PC-9 (cell line): ENCODE data around the gene GYS2. TPM values are rescaled to one million over a fixed set of nuclear protein-coding genes. Genes with fewer than 3 reads are reported as not detected.
A peak's percentile ranks its signal among the peaks of the same experiment; 100 is the strongest.

Experiments
- BruUV-seq: library from RNA; stranded (reverse); fragments of 400-500 nt; replicated peaks from 2 replicates; lab custom pipeline; 2021; lab: Mats Ljungman, UMichigan
- CTCF ChIA-PET: fragments of 300-600 bp; sonication (Branson Sonifier 250); formaldehyde crosslinking; loops from one replicate; lab custom pipeline; 2022; ENCODE audit warnings: antibody characterized with exemption; lab: Charles Lee
- POLR2A ChIA-PET: fragments of 300-600 bp; sonication (Branson Sonifier 250); formaldehyde crosslinking; loops from one replicate; lab custom pipeline; 2022; ENCODE audit warnings: antibody characterized with exemption; ENCODE audit not compliant: unreplicated experiment; lab: Charles Lee
- DNase-seq, 2 experiments: peaks; one replicate each; pipeline versions ENCODE4 v3.0.0 to v3.0.0-alpha.2; 2015 to 2022; ENCODE audit warnings: mixed read lengths in 1 of 2
- H2AFZ ChIP-seq: fragments of 200-600 bp; sonication (generic); 2 replicates; pipeline ENCODE4 v1.8.1; 2017; ENCODE audit warnings: antibody characterized with exemption
- H3F3A ChIP-seq: fragments of 200-600 bp; sonication (generic); 2 replicates; pipeline ENCODE4 v1.8.1; 2017; ENCODE audit warnings: antibody characterized with exemption, mild to moderate bottlenecking, low read depth; ENCODE audit not compliant: insufficient read depth
- H3K27ac ChIP-seq: fragments of 200-600 bp; sonication (generic); 2 replicates; pipeline ENCODE4 v1.6.1; 2016; ENCODE audit warnings: mixed run types
- H3K27me3 ChIP-seq: fragments of 200-600 bp; sonication (generic); 2 replicates; pipeline ENCODE4 v1.6.1; 2016; ENCODE audit warnings: low read depth, mixed run types; ENCODE audit not compliant: insufficient read depth
- H3K36me3 ChIP-seq: fragments of 200-600 bp; sonication (generic); 2 replicates; pipeline ENCODE4 v1.6.1; 2016; ENCODE audit warnings: low read depth, mixed run types
- H3K4me1 ChIP-seq: fragments of 200-600 bp; sonication (generic); replicated peaks from 2 replicates; pipeline ENCODE4 v1.6.1; 2016; ENCODE audit warnings: mixed run types; ENCODE audit not compliant: insufficient read depth
- H3K4me2 ChIP-seq: fragments of 200-600 bp; sonication (generic); 2 replicates; pipeline ENCODE4 v1.6.1; 2017; ENCODE audit warnings: mixed run types
- H3K4me3 ChIP-seq: fragments of 200-600 bp; sonication (generic); 2 replicates; pipeline ENCODE4 v1.6.1; 2016; ENCODE audit warnings: mixed run types
- H3K79me2 ChIP-seq: fragments of 200-600 bp; sonication (generic); 2 replicates; pipeline ENCODE4 v1.6.1; 2017; ENCODE audit warnings: low read depth, mixed run types
- H3K9me2 ChIP-seq: fragments of 200-600 bp; sonication (generic); 2 replicates; pipeline ENCODE4 v1.8.1; 2017; ENCODE audit warnings: mild to moderate bottlenecking; ENCODE audit not compliant: insufficient read depth
- H3K9me3 ChIP-seq: fragments of 200-600 bp; sonication (generic); 2 replicates; pipeline ENCODE4 v1.8.1; 2016; ENCODE audit warnings: low read depth; ENCODE audit not compliant: insufficient read depth
- H4K20me1 ChIP-seq: fragments of 200-600 bp; sonication (generic); 2 replicates; pipeline ENCODE4 v1.8.1; 2017; ENCODE audit not compliant: insufficient read depth
- EZH2 ChIP-seq: fragments of 200-600 bp; sonication (generic); IDR thresholded peaks from 2 replicates; pipeline ENCODE4 v1.8.0; 2017; ENCODE audit warnings: antibody characterized with exemption, low read depth
- intact Hi-C: fragments of 100-400 bp; cut with micrococcal nuclease; formaldehyde crosslinking; loops from one replicate; pipeline ENCODE4 v1.10.0; 2022; ENCODE audit not compliant: unreplicated experiment
- total RNA-seq: library from RNA; stranded (reverse); gene quantifications from 2 replicates; pipeline ENCODE4 v1.2.3, GENCODE V29; 2021
- TF ChIP-seq, protein P1 (sequence below): fragments of 200-600 bp; sonication (generic); conservative IDR thresholded peaks from 2 replicates; pipeline ENCODE4 v1.6.1; 2017; ENCODE audit warnings: mixed run types, antibody characterized with exemption, mild to moderate bottlenecking, moderate library complexity

Gene GYS2
- total RNA-seq, 1 experiment from 2014 or later = not detected

DNA sequence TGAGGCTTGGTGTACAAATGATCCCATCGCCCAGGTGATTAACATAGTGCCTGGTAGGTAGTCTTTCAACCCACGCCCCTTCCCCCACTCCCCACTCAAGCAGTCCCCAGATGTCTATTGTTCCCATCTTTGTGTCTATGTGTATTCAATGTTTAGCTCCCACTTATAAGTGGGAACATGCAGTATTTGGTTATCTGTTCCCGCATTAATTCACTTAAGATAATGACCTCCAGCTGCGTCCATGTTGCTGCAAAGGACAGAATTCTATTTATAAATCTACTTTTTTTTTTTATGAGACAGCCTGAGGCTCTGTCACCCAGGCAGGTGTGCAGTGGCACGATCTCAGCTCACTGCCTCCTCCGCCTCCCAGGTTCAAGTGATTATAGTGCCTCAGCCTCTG, 62.9 kb downstream of the GYS2 start:
- Histone ChIP-seq H3K79me2 (no peaks in the 10 kb centered on the region), H3K4me3 (no peak overlapping the region), H3K9me2 (no peaks in the 10 kb centered on the region), H3K36me3 (no peaks in the 10 kb centered on the region), H3K4me1 (0 out of 2 replicates have a peak, but pooled peaks cover 10% of the 10 kb centered on the region), H3K27ac (no peak overlapping the region), H4K20me1 (no peaks in the 10 kb centered on the region), H3K9me3 (no peaks in the 10 kb centered on the region), H3K4me2 (no peak overlapping the region), H2AFZ (no peak overlapping the region), H3K27me3 (no peaks in the 10 kb centered on the region), H3F3A (no peaks in the 10 kb centered on the region)
- ChIA-PET POLR2A (no interaction called here), CTCF (no interaction called here)
- TF ChIP-seq, protein P1, sequence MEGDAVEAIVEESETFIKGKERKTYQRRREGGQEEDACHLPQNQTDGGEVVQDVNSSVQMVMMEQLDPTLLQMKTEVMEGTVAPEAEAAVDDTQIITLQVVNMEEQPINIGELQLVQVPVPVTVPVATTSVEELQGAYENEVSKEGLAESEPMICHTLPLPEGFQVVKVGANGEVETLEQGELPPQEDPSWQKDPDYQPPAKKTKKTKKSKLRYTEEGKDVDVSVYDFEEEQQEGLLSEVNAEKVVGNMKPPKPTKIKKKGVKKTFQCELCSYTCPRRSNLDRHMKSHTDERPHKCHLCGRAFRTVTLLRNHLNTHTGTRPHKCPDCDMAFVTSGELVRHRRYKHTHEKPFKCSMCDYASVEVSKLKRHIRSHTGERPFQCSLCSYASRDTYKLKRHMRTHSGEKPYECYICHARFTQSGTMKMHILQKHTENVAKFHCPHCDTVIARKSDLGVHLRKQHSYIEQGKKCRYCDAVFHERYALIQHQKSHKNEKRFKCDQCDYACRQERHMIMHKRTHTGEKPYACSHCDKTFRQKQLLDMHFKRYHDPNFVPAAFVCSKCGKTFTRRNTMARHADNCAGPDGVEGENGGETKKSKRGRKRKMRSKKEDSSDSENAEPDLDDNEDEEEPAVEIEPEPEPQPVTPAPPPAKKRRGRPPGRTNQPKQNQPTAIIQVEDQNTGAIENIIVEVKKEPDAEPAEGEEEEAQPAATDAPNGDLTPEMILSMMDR = no peak
- TF ChIP-seq EZH2 = no peak
- BruUV-seq = no TSS peak
- no peak for DNase-seq
- intact Hi-C loops = no loop called here

DNA sequence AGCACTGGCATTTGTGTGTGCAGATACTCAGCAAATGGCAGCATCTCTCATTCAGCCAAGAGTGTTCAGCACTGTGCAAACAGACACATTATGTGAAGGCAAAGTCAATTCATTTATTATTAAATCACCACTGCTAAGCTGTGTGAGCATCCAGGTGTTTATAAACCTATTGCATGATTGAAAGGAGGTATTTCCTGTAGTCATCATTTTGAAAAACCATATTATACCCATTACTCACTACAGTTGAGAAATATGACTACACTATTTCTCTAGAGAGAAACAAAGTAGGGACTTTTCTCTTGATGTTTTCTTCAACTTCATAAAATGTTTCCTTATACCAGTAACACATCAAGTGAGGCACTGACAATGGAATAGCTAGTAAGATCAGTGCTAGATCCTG, 64.8 kb downstream of the GYS2 start:
- 0 out of 2 replicates have a peak, but pooled peaks cover 10% of the 10 kb centered on the region for H3K4me1 ChIP-seq
- intact Hi-C loops = no loop called here
- H3K4me2 ChIP-seq = no peak overlapping the region
- CTCF ChIA-PET = no interaction called here
- H3K27me3 ChIP-seq = no peaks in the 10 kb centered on the region
- no peaks in the 10 kb centered on the region for H4K20me1 ChIP-seq
- no peak overlapping the region for H3K4me3 ChIP-seq
- H3K36me3 ChIP-seq = no peaks in the 10 kb centered on the region
- no peak for DNase-seq
- no peak overlapping the region for H3K27ac ChIP-seq
- H3F3A ChIP-seq = no peaks in the 10 kb centered on the region
- TF ChIP-seq, protein P1 = no peak
- TF ChIP-seq EZH2 = no peak
- no peaks in the 10 kb centered on the region for H3K9me3 ChIP-seq
- H3K9me2 ChIP-seq = no peaks in the 10 kb centered on the region
- no peak overlapping the region for H2AFZ ChIP-seq
- BruUV-seq = no TSS peak
- H3K79me2 ChIP-seq = no peaks in the 10 kb centered on the region
- POLR2A ChIA-PET = no interaction called here

DNA sequence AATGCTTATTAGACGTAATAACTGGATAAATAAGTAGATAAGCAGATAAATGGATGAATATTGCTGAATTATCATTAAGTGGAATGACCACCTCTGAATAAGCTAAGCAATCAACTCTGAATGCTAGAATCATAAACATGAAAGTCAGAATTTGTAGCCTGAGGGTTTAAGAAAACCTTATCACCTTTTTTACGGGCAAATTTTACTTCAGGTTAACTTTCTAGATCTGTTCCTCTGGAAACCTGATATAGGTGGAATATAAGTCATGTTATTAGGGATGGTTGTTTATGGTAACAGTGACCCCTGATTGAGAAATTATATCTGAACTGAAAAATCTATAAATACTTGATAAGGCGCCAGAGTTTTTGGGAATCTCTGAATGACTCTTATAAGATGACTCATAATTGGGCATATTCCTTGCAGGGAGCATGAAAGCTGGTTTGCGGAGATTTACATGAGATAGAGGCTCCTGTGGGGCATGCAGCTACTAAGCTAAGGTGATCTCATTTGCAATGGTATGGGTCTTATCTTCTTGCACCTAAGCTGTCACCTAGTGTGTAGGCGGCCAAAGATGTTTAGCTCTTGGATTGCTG, 66.5 kb downstream of the GYS2 start:
- no peaks in the 10 kb centered on the region for H3F3A ChIP-seq
- peak overlapping the region; percentile 44 for H3K4me2 ChIP-seq
- no peaks in the 10 kb centered on the region for H3K36me3 ChIP-seq
- no peaks in the 10 kb centered on the region for H3K9me3 ChIP-seq
- H4K20me1 ChIP-seq = no peaks in the 10 kb centered on the region
- BruUV-seq = no TSS peak
- ChIA-PET CTCF (no interaction called here), POLR2A (interaction anchor here (0.6 kb wide), 1 partner anchor 1055 kb away, joined by 4 read pairs; no protein-coding TSS in a partner anchor)
- DNase-seq = peak; percentile 7 to 73
- H3K4me3 ChIP-seq = no peak overlapping the region
- no peaks in the 10 kb centered on the region for H3K27me3 ChIP-seq
- TF ChIP-seq, protein P1 = no peak
- TF ChIP-seq EZH2 = no peak
- intact Hi-C loops = no loop called here
- no peak overlapping the region for H2AFZ ChIP-seq
- H3K9me2 ChIP-seq = no peaks in the 10 kb centered on the region
- H3K79me2 ChIP-seq = no peaks in the 10 kb centered on the region
- 0 out of 2 replicates have a peak, but pooled peaks cover 10% of the 10 kb centered on the region for H3K4me1 ChIP-seq
- H3K27ac ChIP-seq = no peak overlapping the region
